NCI-H748 treated with DMSO at 0.1 percent for 48 hours (cell line): ENCODE results near the gene SORCS2.

Experiments
- DNase-seq: peaks from one replicate; lab custom pipeline; 2025; lab: John Stamatoyannopoulos, UW

SORCS2 gene

DNA sequence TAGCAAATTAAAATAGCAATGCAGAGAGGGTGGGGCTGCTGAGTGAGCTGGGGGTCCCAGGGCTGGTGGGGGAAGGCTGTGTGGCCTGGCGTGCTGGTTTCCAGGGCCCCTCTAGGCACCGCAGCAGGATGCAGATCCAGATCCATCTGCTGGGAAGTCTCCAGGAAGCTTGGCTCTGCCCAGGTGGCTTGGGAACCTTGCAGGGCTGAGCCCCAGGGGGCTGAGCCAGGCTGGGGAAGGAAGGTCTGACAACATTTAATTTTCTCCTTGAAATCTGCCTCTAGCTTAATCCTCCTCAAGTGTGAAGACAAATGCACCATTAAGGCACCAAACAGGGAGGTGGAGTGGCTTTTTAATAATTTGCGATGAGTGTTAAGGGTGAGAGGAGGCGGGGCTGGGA, 31.7 kb downstream of the SORCS2 start:
- DNase-seq = no peak

DNA sequence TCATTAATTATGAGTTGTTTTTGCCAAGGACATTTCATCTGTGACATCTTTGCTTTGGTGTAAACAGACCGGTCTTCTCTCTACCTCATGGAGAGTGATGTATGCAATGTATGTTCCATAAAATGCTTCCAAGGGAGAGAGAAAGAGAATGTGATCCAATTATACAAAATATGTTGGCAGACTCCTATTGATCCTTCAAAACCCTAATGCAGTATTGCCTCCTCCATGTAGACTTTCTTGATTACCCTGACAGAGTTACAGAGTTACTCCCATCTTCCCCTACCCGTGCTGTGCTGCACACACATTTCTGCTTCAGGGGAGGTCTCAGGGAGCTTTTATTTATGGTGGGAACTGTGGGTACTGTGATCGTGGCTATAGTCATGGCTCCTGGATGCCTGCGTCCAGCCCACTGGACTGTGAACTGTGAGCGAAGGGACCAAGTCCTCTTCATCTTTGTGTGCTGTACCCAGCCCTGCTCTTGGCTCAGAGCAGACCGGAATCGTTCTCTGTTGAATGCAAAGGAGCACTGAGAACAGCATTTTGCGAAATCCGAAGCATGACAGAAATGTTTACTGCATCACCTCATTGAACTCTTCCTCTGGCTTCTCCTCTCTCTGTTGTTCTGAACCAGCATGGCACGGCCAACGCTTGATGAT, 32.7 kb downstream of the SORCS2 start:
- no peak for DNase-seq

DNA sequence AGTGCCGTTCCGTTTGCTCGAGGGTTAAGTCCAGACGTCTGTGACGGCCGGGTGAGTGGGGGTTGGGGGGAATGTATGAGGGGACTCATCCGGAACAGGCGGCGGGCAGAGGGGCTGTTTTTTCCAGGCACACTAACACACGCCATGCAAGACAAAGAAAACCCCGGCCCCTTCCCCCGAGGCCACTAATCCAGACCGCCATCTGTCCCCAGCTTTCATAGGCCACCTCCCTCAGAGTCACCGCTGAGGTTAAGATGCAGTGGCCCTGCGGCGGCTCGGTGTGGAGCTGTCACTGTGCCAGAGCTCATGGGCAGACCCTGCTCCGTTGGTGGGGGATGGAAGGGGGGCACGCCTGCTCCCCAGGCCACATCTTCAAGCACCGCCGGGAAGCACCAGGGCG, 34.1 kb downstream of the SORCS2 start:
- DNase-seq = no peak

DNA sequence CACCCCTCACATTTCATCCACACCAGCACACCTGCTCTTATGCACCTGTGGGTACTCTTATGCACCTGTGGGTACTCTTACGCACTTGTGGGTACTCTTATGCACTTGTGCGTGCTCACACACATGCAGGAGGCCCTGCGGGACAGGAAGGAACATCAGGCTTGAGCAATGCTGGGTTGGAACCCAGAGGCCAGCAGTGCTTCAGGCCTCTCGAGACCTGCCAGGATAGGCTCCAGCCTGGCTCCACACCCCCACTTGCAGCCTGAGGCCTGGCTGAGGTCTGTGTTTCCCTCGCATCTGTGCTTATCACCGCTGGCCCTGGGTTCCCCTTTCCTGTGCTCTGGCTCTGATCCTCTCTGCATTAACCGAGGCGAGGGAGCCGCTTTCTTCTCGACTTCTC, 34.7 kb downstream of the SORCS2 start:
- DNase-seq = no peak

DNA sequence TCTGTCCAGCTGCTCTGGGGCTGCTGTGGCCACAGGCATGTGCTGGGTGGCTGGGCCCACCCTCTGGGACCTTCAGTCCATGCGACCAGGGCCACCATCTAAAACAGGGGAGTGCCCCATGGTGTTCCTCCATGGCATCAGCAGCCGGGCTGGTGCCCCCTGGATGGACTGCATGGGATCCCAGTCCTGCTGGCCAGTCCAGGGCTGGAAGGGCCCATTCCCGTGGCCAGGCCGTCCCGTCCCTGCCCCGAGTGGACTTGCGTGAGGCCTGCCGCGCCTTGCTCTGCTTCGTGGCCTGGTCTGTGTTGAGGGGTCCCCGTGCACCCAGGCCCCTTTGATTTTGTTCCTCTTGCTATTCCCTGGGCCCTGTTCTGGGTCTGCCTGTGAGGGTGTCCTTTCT, 36.4 kb downstream of the SORCS2 start:
- no peak for DNase-seq

DNA sequence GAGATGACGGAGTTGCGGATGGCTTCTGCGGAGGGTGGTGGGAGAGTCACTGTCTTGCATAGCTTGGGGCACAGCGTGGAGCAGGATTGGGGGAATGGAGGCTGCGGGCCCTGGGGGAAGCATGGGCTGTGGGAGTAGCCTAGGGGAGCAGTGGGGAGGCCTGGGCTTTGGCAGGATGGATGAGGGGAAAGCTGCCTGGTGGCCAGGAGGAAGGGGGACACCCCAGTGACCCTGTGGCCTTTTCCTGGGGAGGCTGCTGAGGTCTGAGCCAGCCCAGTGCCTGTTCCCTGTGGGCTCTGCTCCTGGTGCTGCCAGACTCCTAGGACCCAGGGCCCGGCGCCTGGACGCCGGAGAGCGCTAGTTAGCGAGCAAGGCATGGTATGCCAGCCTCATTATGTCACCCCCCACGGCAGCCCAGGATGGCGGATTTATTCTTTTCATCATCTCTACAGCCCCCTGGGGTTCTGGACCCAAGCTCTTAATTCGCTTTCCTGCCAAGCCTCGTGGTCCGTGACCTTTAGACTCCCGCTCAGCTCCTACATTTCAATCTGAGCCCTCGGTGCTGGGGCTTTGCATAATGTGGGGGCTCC, 39.8 kb downstream of the SORCS2 start:
- DNase-seq = no peak

DNA sequence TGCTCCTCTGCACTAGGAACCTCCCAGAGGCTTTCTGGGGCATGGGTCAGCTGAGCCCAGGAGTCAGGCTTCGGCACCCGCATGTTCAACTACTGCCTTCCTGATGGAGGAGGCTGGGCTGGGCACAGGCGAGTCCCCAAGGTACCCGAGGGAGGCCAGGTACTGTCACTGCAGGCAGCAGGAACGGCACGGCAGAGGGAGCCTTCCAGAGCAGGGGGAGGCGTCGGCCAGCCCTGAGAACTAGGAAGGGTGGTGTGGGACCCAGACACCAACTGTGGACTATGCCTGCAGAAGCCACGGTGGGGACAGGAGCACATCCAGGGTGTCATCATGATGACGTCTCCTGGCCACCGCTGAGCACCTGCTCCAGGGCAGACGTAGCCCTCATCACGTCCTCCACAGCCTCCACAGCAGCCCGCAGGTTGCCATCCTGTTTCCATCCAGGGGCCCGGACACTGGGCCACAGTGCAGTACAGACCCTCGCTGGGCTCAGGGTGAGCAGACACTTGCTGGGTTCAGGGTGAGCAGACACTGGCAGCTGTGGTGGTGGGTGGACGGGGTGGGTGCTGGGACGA, 40.8 kb downstream of the SORCS2 start:
- no peak for DNase-seq

DNA sequence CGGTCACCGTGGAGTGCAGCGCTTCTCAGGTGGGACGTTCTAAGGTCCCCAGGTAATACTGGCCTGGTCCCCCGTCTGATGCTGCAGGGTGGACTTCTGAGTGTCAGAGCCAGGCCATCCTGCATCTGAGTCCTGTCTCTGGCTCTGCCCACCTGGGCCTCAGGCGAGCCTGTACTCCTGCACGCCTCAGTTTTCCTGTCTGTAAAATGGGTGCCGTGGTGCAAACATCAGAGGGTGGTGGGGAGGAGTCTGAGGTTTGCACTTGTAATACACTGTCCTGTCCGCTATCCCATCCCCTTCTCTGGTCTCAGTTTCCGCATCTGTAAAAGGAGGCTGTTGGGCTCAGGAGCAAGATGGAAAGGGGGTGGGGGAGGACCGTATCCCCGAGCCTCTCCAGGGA, 41.3 kb downstream of the SORCS2 start:
- no peak for DNase-seq

DNA sequence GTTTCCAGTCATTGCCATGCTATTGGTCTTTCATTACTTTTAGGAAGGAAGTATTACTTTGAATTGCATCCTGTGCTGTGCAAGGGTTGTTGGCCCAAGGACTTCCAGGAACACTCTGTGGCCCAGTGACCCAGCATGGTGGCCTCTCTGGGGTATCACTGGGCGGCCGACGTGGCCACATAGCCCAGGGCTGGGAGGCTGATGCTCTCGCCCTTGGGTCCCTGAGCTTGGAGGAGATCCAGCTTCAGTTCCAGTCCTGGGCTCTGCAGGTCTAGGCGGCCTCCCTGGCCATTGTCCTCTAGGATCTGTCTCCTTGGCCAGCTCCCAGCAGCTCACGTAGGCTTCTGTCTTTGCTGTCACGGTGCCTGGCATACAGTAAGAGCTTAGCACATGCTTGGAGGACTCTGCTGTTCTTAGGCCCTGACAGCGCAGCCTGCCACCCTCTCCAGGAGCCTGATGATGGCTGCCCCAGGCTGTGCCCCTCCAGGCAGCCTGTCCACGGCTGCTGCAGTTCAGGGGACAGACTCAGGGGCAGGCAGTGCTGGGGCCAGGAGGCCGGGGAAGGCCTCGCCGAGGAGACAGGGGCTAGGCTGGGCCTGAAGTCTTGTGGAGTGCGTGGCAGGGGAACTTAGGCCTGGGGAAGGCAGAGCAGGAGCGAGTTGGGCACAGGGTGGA, 42.2 kb downstream of the SORCS2 start:
- no peak for DNase-seq

DNA sequence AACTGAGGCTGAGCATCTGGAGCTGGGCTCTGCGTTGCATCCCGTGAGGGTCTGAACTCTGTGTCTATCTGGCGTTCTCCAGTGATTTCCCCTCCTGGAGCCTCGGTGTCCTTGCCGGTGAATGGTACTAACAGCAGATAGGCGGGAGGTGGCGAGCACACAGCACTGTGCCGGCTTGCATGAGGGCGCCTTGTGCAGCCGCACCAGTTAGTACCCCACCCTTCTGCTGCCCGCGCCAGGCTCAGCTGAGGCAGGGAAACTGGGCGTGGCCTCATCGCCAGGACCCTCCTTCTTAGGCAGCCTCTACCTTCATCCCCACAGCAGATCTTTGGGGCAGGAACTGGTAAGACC, 42.7 kb downstream of the SORCS2 start:
- DNase-seq = no peak

DNA sequence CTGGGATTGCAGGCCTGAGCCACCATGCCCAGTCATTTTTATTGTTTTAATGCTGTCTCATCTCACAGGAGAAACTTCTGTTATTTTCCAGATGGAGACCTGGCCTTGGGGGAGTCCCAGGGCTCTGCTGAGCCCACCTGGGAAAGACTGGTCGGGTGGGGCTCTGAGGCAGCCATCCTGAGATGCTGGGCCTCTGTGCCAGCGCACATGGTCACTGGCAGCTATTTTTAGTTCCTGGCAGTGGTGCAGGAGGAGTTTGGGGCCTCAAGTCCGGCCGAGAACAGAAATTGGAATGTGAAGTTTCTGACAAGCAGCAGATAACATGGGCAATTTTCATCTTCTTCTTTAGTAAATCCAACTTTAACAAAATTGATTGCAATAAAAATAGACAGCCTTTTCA, 44.5 kb downstream of the SORCS2 start:
- no peak for DNase-seq

DNA sequence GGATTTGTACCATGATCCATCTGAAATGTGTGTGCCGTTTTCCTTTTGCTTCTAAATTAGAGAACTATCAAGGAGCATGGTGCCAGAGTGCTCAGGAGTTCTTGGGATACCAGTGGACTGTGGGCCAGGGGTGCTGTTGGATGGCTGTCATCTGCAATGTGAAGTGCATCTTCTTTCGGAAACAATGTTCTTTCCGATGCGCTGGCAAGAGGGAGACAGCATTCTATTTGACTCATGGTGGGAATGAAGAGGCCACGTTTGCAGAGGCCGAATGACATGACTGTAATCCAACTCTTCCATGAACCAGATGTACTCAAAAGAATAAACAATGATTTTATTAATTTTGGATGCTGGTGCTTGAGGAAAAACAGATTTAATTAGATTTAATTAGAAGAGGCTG, 45.5 kb downstream of the SORCS2 start:
- no peak for DNase-seq

DNA sequence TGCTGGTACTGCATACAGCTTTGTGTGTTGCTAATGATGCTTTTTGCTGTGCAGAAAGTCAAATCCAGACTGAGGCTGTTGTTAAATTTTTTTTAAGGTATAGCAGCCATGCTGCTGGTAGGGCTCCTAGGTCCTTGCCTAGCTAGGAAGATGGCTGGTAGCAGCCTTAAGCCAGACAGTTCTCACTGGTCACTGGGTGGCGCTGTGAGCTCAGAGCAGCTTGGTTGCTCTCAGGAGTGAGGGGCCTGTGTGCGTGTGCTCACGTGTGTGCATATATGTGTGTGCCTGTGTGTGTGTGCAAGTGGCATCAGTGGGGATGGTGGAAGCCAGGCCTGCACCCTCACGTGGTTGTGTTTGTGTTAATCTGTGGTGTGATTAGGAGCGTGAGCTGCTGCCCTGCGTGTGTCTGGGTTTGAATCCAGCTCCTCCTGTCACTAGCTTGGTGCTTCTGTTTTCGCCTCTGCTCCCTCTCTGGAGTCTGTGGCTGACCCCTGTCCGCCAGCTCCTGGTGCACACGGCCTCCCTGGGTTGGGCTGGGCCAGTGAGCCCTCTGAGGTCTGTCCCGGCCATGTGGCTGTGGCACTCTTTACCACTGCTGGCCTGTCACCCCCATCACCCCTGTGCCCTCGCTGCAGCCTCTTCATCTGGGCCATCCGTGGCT, 46.1 kb downstream of the SORCS2 start:
- no peak for DNase-seq

DNA sequence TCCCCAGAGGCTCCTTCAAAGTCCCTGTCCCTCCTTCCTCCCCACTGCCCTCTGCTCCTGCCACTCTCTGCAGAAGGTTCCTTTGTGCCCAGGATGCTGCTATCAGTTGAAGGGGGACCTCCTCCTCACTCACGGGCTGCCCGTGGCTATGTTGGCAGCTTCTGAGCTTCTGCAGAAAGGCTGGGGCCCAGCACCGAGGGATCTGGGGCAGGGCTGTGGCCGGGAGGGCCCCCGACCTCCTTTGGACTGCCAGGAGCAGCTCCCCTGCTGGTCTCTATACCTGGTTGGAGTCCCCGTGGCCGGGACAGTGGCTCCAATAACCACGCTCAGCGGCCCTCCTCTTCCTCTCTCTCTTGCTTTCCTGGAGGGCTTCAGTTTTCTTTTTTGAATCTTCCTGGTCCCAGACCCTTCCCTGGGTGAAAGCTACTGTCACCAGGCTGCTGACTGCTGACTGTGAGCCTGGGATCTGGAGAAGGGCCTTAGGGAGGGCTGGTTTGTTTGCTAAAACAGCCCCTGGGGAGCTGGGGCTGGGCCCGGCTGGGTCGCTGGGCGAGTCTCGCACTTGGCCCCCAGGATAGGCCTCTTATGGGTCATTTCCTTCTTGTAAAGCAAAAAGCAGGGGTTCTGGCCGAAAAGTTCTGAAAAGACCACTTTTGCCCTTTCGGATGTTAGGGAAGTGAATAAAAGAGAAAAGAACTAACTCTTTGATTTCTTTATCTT, 46.9 kb downstream of the SORCS2 start:
- DNase-seq = no peak

DNA sequence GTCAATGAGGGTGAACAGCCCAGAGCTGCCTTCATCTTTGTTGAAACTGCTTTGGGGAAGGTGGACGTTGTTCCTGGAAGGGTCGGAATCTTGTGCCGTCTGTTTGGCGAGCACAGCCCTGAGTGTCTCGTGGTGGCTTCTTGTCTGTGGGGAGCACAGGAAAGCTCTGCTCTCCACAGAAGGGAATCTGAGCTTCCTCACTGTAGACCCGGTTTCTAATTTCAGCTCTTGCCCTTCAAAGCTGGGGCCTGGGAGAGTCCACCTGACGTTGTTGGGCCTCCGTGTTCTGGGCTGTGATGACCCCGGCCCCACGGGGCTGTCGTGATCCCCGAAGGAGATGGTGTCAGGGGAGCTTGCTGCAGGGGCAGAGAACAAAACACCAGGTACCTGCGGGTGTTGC, 47.5 kb downstream of the SORCS2 start:
- DNase-seq = no peak

DNA sequence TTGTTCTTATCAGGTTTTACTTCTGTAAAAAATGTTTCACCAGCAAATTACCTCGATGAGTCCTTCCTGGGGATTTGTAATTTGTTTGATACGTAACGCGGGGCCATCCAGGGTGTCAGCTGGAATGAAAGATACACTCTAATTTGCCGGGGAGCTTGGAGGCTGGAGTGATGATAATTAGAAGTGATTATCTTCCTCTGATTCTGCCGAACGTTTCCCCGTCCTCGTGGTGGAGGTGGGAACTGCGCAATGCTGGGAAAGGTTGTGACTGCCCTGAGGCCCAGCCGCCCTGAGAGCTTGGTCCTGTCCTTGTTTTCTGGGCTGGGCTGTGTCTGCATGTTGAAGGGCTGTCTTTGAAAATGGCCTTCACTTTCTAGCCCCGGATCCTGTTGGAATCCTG, 48.0 kb downstream of the SORCS2 start:
- DNase-seq = no peak

DNA sequence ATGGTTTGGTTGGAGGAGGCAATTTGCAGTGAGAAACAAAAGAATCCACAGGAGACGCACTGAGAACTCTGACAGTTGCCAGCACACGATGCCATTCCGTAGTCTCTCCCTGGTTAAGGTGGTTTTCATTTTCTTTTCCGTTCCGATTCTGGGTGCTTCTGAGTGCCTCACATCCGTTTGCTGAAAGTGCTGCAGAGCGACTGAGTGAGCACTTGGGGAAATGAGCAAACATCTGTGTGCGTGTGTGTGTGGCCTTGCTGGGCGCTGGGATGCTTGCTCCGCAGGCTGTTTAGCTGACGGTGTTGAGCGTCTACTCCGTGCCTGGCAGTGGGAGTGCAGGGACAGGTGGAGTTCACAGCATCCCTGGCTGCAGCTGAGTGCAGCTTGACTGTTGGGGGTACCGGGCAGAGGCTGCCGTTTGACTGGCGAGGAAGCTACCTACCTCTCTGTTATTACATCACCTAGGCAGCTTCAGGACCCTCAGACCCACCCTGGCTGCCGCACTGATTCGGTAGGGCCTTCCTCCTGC, 49.3 kb downstream of the SORCS2 start:
- DNase-seq = no peak

DNA sequence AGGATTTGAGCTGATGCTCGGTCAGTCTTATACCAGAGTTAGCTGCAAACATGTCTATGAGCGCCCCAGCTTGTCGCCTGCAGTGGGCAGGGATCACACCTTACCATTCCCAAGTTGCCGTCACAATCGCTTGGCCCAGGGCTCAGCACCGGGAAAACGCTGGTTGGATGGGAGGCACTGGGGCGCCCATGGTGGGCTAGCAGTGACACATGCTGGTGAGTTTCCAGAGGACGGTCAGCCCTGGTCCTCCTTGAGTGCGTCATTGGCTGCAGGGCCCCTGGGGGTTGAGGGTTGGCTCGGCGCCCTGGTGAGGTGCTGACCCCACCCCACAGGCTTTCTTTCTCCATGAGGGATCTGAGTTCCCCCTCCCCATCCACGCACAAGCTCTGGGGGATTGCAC, 50.4 kb downstream of the SORCS2 start:
- DNase-seq = no peak

DNA sequence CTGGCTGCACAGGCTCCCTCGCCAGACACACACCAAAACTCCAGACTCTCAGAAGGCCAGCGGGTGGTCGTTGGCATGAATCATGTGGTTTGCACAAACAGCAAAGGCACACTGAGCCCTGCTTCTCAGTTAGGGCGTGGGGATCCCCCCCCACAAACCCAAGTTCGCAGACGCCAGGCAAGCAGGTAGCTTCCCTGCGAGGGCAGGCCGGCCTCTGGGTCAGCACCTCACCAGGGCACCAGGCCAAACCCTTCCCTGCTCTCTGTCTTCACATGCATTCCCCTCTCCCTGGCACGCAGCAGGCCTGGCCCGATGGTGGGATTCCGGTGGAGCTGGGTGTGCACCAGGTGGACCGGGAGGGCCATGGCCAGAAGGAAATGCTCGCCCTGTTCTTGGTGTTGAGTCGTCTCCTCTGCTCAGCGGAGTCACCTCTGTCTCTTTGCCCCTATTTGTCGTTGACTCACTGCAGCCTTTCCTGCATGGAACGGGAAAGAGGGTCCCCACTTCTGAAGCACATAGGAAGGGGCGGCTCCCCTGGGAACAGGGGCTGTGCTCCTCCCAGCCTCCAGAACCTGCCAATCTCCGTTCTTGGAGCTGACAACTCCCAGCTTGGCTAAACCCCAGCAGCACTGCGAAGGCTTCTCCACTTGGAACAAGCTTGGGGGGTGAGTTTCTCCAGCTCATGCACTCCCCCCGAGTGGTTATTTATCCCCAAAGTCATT, 51.4 kb downstream of the SORCS2 start:
- no peak for DNase-seq

DNA sequence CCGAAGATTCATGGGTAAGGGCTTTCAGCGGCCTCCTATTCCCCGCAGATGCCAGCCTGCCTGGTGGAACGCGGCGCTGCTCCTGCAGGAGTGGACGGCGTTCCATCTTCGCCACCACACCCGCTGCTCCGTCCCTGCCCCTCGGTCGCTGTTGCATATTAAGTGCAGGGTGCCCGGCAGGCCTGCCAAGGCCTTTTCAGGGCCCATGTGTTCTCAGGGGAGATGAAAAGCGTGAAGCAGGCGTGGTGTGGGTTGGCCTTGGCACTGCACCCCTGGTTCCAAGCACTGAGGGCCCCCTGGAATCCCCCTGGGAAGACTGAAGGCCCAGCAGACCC, 52.0 kb downstream of the SORCS2 start:
- no peak for DNase-seq

DNA sequence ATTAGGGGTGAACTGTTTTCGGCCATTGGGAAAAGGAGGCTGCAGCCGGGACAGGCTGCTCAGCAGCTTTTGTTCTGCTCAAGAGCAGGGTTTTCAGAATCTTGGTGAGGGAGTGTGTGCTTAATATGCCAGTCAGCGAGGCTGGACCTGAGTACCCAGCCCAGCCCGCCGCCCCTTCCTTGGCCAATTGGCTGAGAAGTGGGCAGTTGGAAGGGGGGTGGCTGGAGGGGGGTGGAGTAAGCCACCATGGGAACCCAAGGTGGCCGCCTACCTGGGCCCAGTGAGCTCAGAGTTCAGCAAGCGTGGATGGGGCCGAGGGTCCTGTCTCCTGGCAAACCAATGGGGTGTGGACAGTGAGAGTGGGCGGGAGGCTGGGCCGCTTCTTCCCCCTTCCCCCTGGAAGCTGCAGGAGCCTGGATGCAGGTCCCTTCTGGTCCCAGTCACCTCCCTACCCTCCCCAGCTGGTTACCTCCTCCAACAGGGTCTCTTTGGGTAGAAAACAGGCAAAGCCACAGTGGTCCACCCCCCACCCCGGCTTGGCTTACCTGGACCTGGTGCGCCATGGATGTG, 52.5 kb downstream of the SORCS2 start:
- DNase-seq = no peak
